GM18867 (cell line): ENCODE data around the gene SLC66A1.

Source experiments
- ATAC-seq: cut with Tn5 transposase; IDR thresholded peaks from one replicate; pipeline ENCODE4 v1.9.1; 2021; ENCODE audit warnings: mild to moderate bottlenecking, moderate library complexity; ENCODE audit not compliant: unreplicated experiment

Gene SLC66A1

GRCh38 chr1:19360432-19360831 is 48.3 kb downstream of the SLC66A1 start:
- no peak for ATAC-seq

GRCh38 chr1:19360843-19361610 is 48.9 kb downstream of the SLC66A1 start:
- no peak for ATAC-seq

GRCh38 chr1:19361611-19362147 is 49.6 kb downstream of the SLC66A1 start:
- no peak for ATAC-seq

- ATAC-seq = no peak
Observed at GRCh38 chr1:19363536-19364152, 51.5 kb downstream of the SLC66A1 start.

- ATAC-seq = no peak
Observed at GRCh38 chr1:19365721-19366120, 53.6 kb downstream of the SLC66A1 start.

GRCh38 chr1:19366599-19367536 is 54.7 kb downstream of the SLC66A1 start:
- no peak for ATAC-seq

GRCh38 chr1:19367584-19368041 is 55.5 kb downstream of the SLC66A1 start:
- no peak for ATAC-seq

GRCh38 chr1:19368050-19368449 is 55.9 kb downstream of the SLC66A1 start:
- no peak for ATAC-seq

GRCh38 chr1:19368964-19369363 is 56.8 kb downstream of the SLC66A1 start:
- no peak for ATAC-seq

GRCh38 chr1:19369396-19370090 is 57.4 kb downstream of the SLC66A1 start:
- ATAC-seq = no peak

- ATAC-seq = no peak
Observed at GRCh38 chr1:19370453-19371170, 58.5 kb downstream of the SLC66A1 start.

- no peak for ATAC-seq
Observed at GRCh38 chr1:19371226-19372135, 59.4 kb downstream of the SLC66A1 start.

GRCh38 chr1:19372136-19372514 is 60.0 kb downstream of the SLC66A1 start:
- no peak for ATAC-seq

- no peak for ATAC-seq
Observed at GRCh38 chr1:19372602-19373001, 60.5 kb downstream of the SLC66A1 start.

GRCh38 chr1:19373211-19374082 is 61.3 kb downstream of the SLC66A1 start:
- ATAC-seq = no peak

- ATAC-seq = no peak
Observed at GRCh38 chr1:19374083-19374801, 62.1 kb downstream of the SLC66A1 start.

GRCh38 chr1:19374926-19375325 is 62.8 kb downstream of the SLC66A1 start:
- no peak for ATAC-seq
